H1 (cell line): Measurements from ENCODE around the gene PFKFB1. TPM values are rescaled to one million over a fixed set of nuclear protein-coding genes. Genes with fewer than 3 reads are reported as not detected.

ENCODE experiments used
- CTCF ChIA-PET: fragments of 300-600 bp; sonication (Branson Sonifier 250); formaldehyde crosslinking; loops from one replicate; lab custom pipeline; 2021; ENCODE audit not compliant: partially characterized antibody; lab: Charles Lee
- POLR2A ChIA-PET: fragments of 300-600 bp; sonication (Branson Sonifier 250); formaldehyde crosslinking; loops from one replicate; lab custom pipeline; 2021; ENCODE audit warnings: inconsistent platforms; ENCODE audit not compliant: partially characterized antibody; lab: Charles Lee
- DNase-seq, 2 experiments: peaks; one replicate each; pipeline versions ENCODE4 v3.0.0 to v3.0.0-alpha.2; 2010 to 2022; ENCODE audit warnings: low spot score in 2 of 2, low read depth in 1 of 2, mixed read lengths in 1 of 2
- FAIRE-seq: peaks from 2 replicates; lab custom pipeline; 2011; peaks lifted over from hg19 to GRCh38; lab: Jason Lieb, UNC
- H2AFZ ChIP-seq: 2 replicates; pipeline ENCODE4 v1.8.1; 2012; ENCODE audit warnings: low read length, inconsistent platforms
- H2AK5ac ChIP-seq: 2 replicates; pipeline ENCODE4 v1.6.1; 2013; ENCODE audit warnings: low read depth, low read length
- H2BK120ac ChIP-seq: replicated peaks from 2 replicates; pipeline ENCODE3; 2013; ENCODE audit warnings: low read depth, low read length, inconsistent platforms
- H2BK12ac ChIP-seq: 2 replicates; pipeline ENCODE4 v1.6.1; 2013; ENCODE audit warnings: low read depth, low read length
- H2BK15ac ChIP-seq: 2 replicates; pipeline ENCODE4 v1.6.1; 2013; ENCODE audit warnings: low read length
- H2BK20ac ChIP-seq: 2 replicates; pipeline ENCODE4 v1.6.1; 2013; ENCODE audit warnings: low read length
- H2BK5ac ChIP-seq: 2 replicates; pipeline ENCODE4 v1.6.1; 2013; ENCODE audit warnings: low read depth, low read length
- H3K14ac ChIP-seq: 2 replicates; pipeline ENCODE4 v1.6.1; 2013; ENCODE audit warnings: inconsistent platforms; ENCODE audit not compliant: insufficient read length
- H3K18ac ChIP-seq: 2 replicates; pipeline ENCODE4 v1.6.1; 2013; ENCODE audit warnings: low read length; ENCODE audit errors: extremely low read depth
- H3K23ac ChIP-seq: 2 replicates; pipeline ENCODE4 v1.6.1; 2013; ENCODE audit warnings: inconsistent platforms; ENCODE audit not compliant: insufficient read length
- H3K23me2 ChIP-seq: 2 replicates; pipeline ENCODE4 v1.6.1; 2013; ENCODE audit warnings: low read depth, low read length
- H3K27ac ChIP-seq: 2 replicates; pipeline ENCODE4 v1.6.1; 2011; ENCODE audit warnings: low read depth, low read length, inconsistent platforms
- H3K27me3 ChIP-seq, 4 experiments: replicated peaks in 1 of 4; 1 replicate in 1 of 4; 2 replicates in 3 of 4; pipeline versions ENCODE4 v1.6.1 to v1.8.1; 2011 to 2013; ENCODE audit warnings: low read length in 3 of 4, mild to moderate bottlenecking in 3 of 4, inconsistent platforms in 2 of 4, mixed read lengths in 2 of 4, moderate library complexity in 1 of 4; ENCODE audit not compliant: control insufficient read depth in 3 of 4, insufficient read depth in 3 of 4; ENCODE audit errors: extremely low read depth in 1 of 4
- H3K36me3 ChIP-seq, 4 experiments: 2 replicates each; pipeline versions ENCODE4 v1.6.1 to v1.8.1; 2011 to 2013; ENCODE audit warnings: mild to moderate bottlenecking in 4 of 4, low read length in 3 of 4, moderate library complexity in 2 of 4, control low read depth in 1 of 4, inconsistent platforms in 1 of 4; ENCODE audit not compliant: insufficient read depth in 4 of 4, control insufficient read depth in 2 of 4
- H3K4ac ChIP-seq: replicated peaks from 2 replicates; pipeline ENCODE3; 2013; ENCODE audit warnings: low read length, low read depth, mixed read lengths, inconsistent platforms; ENCODE audit not compliant: insufficient read length
- H3K4me1 ChIP-seq, 4 experiments: replicated peaks in 1 of 4; 1 replicate in 1 of 4; 2 replicates in 3 of 4; pipeline versions ENCODE4 v1.6.1 to v1.8.1; 2011 to 2013; ENCODE audit warnings: low read length in 3 of 4, inconsistent platforms in 2 of 4, mixed read lengths in 1 of 4; ENCODE audit not compliant: insufficient read depth in 4 of 4, control insufficient read depth in 3 of 4
- H3K4me2 ChIP-seq, 2 experiments: 2 replicates each; pipeline versions ENCODE4 v1.6.1 to v1.8.1; 2011 to 2013; ENCODE audit warnings: low read depth in 2 of 2, low read length in 2 of 2, control low read depth in 1 of 2, inconsistent platforms in 1 of 2, mild to moderate bottlenecking in 1 of 2; ENCODE audit not compliant: insufficient read depth in 1 of 2
- H3K4me3 ChIP-seq, 4 experiments: fragments of 200-600, 300-600 bp in 1 of 4; sonication (generic), shearing (Covaris generic), sonication (Bioruptor Twin) in 1 of 4; 2 replicates each; pipeline versions ENCODE4 v1.5.1 to v1.8.1; 2011 to 2016; ENCODE audit warnings: low read length in 4 of 4, low read depth in 3 of 4, control low read depth in 2 of 4, inconsistent platforms in 2 of 4, mild to moderate bottlenecking in 2 of 4, mixed read lengths in 1 of 4, moderate library complexity in 1 of 4; ENCODE audit not compliant: insufficient read depth in 2 of 4; ENCODE audit errors: extremely low read depth in 1 of 4
- H3K56ac ChIP-seq: replicated peaks from 2 replicates; pipeline ENCODE3; 2013; ENCODE audit warnings: low read depth, mild to moderate bottlenecking, mixed read lengths, low read length, inconsistent platforms; ENCODE audit not compliant: insufficient read length
- H3K79me1 ChIP-seq: 2 replicates; pipeline ENCODE4 v1.6.1; 2013; ENCODE audit warnings: low read depth, low read length, control low read depth
- H3K79me2 ChIP-seq, 2 experiments: 2 replicates each; pipeline versions ENCODE4 v1.6.1 to v1.8.1; 2012 to 2013; ENCODE audit warnings: low read length in 2 of 2, mild to moderate bottlenecking in 2 of 2, inconsistent platforms in 1 of 2; ENCODE audit not compliant: insufficient read depth in 2 of 2, control insufficient read depth in 1 of 2
- H3K9ac ChIP-seq, 4 experiments: replicated peaks in 1 of 4; 1 replicate in 1 of 4; 2 replicates in 3 of 4; pipeline versions ENCODE4 v1.6.1 to v1.8.1; 2011 to 2013; ENCODE audit warnings: low read depth in 3 of 4, low read length in 3 of 4, control low read depth in 2 of 4, mild to moderate bottlenecking in 2 of 4, moderate library complexity in 2 of 4, inconsistent platforms in 1 of 4; ENCODE audit errors: extremely low read depth in 1 of 4
- H3K9me3 ChIP-seq, 2 experiments: 2 replicates each; pipeline versions ENCODE4 v1.6.1 to v1.8.1; 2012 to 2013; ENCODE audit warnings: mild to moderate bottlenecking in 2 of 2, moderate library complexity in 2 of 2, control low read depth in 1 of 2, inconsistent platforms in 1 of 2, low read depth in 1 of 2, low read length in 1 of 2, mixed read lengths in 1 of 2; ENCODE audit not compliant: insufficient read depth in 2 of 2
- H4K20me1 ChIP-seq, 2 experiments: replicated peaks in 1 of 2; 2 replicates each; pipeline versions ENCODE3 to v1.8.1; 2011 to 2013; ENCODE audit warnings: inconsistent platforms in 2 of 2, low read length in 2 of 2, mild to moderate bottlenecking in 1 of 2; ENCODE audit not compliant: insufficient read depth in 2 of 2, control insufficient read depth in 1 of 2
- H4K5ac ChIP-seq: 2 replicates; pipeline ENCODE4 v1.6.1; 2013; ENCODE audit warnings: low read length, low read depth, mixed read lengths, inconsistent platforms; ENCODE audit not compliant: insufficient read length
- H4K8ac ChIP-seq: 2 replicates; pipeline ENCODE4 v1.8.0; 2013; ENCODE audit warnings: mild to moderate bottlenecking, moderate library complexity, low read length, inconsistent platforms; ENCODE audit not compliant: insufficient read depth; ENCODE audit errors: extremely low read depth
- H4K91ac ChIP-seq: replicated peaks from 2 replicates; pipeline ENCODE3; 2013; ENCODE audit warnings: low read length, mixed read lengths, inconsistent platforms; ENCODE audit not compliant: insufficient read length
- CTBP2 ChIP-seq: IDR thresholded peaks from 2 replicates; pipeline ENCODE4 v1.7.0; 2011; ENCODE audit warnings: borderline replicate concordance, mild to moderate bottlenecking, moderate library complexity, mixed read lengths, low read length; ENCODE audit not compliant: insufficient read depth, insufficient read length
- E2F6 ChIP-seq: IDR thresholded peaks from 2 replicates; pipeline ENCODE4 v1.6.1; 2012; ENCODE audit warnings: inconsistent platforms
- JUND ChIP-seq: IDR thresholded peaks from 2 replicates; pipeline ENCODE4 v1.6.1; 2011; ENCODE audit warnings: mild to moderate bottlenecking, improper control_type of control experiment, low read length
- KDM4A ChIP-seq: IDR thresholded peaks from one replicate; pipeline ENCODE4 v1.7.1; 2012; ENCODE audit warnings: low read depth, mild to moderate bottlenecking, moderate library complexity, low read length, inconsistent platforms; ENCODE audit not compliant: severe bottlenecking
- KDM5A ChIP-seq: fragments of 200-600 bp; IDR thresholded peaks from 2 replicates; pipeline ENCODE4 v1.7.1; 2012; ENCODE audit warnings: mild to moderate bottlenecking, low read length, inconsistent platforms, mixed read lengths
- POLR2AphosphoS5 ChIP-seq: IDR thresholded peaks from 2 replicates; pipeline ENCODE4 v1.6.1; 2011; ENCODE audit warnings: low read depth, low read length
- POU5F1 ChIP-seq: IDR thresholded peaks from 2 replicates; pipeline ENCODE4 v1.6.1; 2011; ENCODE audit warnings: low read depth, mild to moderate bottlenecking, low read length, moderate library complexity
- RXRA ChIP-seq: IDR thresholded peaks from 2 replicates; pipeline ENCODE4 v1.6.1; 2011; ENCODE audit warnings: low read depth, mild to moderate bottlenecking, low read length, moderate library complexity; ENCODE audit not compliant: insufficient read depth
- SP1 ChIP-seq: IDR thresholded peaks from 2 replicates; pipeline ENCODE4 v1.6.1; 2011; ENCODE audit warnings: low read depth, low read length
- SUZ12 ChIP-seq: fragments of 200-600 bp; sonication (generic); IDR thresholded peaks from 2 replicates; pipeline ENCODE4 v1.6.1; 2012; ENCODE audit warnings: mild to moderate bottlenecking, inconsistent platforms, low read length, moderate library complexity, mixed read lengths
- TEAD4 ChIP-seq: IDR thresholded peaks from 2 replicates; pipeline ENCODE4 v1.6.1; 2012; ENCODE audit warnings: low read depth, low read length, inconsistent platforms, mixed read lengths
- WGBS, 2 experiments: shearing (Covaris generic) in 1 of 2; methylation state at CpG; one replicate each; pipeline versions ENCODE4 v1.1.6 to v1.1.7; 2013 to 2015; ENCODE audit warnings: low lambda C conversion rate in 2 of 2, mixed read lengths in 2 of 2, inconsistent platforms in 1 of 2, low coverage in 1 of 2, missing lambda C conversion rate in 1 of 2; ENCODE audit not compliant: insufficient replicate concordance in 2 of 2, insufficient coverage in 1 of 2, insufficient read length in 1 of 2; ENCODE audit errors: extremely low coverage in 1 of 2, missing lambda C conversion rate in 1 of 2; 5-methylcytosine and 5-hydroxymethylcytosine counted together
- polyA plus RNA-seq, 7 experiments: library from polyadenylated mRNA; depleted of rRNA in 3 of 7; stranded (reverse) in 5 of 7; unstranded in 2 of 7; fragments of >200 nt in 5 of 7; fragments of 200-250 nt in 2 of 7; gene quantifications; 1 replicate in 5 of 7; 2 replicates in 1 of 7; 4 replicates in 1 of 7; pipeline versions ENCODE4 v1.2.1 to v1.2.3, GENCODE V29; 2011 to 2013; ENCODE audit warnings: missing spikeins in 2 of 7, mixed read lengths in 2 of 7
- total RNA-seq: library from RNA; stranded (reverse); fragmentation: NEBNext Ultra II Directional; extraction: Animal tissue kit (Norgen Biotek cat#: 25700); gene quantifications from 2 replicates; pipeline ENCODE4 v1.2.1, GENCODE V29; 2021
- TF ChIP-seq, protein P1 (sequence below): IDR thresholded peaks from 2 replicates; pipeline ENCODE4 v1.6.1; 2012; ENCODE audit warnings: inconsistent platforms

The PFKFB1 gene
- total and polyA plus RNA-seq, 2 of the 8 experiments (the other 6 are each of a cell fraction or from before 2014, with no cell fraction given): 0.26 to 0.30 TPM

DNA sequence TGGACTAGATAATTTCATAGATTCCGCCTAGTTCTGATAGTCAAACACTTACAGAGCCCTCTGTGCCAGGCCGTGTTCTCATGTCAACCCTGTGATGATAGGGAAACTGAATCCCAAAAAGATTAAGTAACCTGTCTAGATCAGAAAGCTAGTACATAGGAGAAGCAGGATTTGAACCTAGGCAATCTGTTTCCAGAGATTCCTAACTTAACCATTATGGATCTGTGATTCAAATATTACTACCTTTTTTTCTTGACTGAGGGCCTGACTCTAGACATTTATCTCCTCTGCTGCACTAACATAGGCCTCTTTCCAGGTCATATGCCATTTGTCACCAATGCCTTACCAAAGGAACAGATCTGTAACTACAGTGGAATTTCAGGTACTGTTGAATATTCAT, 35.3 kb upstream of the PFKFB1 start:
- Histone ChIP-seq H3K18ac (no peak overlapping the region), H2AK5ac (no peak overlapping the region), H3K23ac (no peak overlapping the region), H4K91ac (no peak overlapping the region), H3K79me2 (no peaks in the 10 kb centered on the region), H3K23me2 (no peaks in the 10 kb centered on the region), H2BK12ac (no peak overlapping the region), H3K79me1 (no peaks in the 10 kb centered on the region), H4K8ac (no peak overlapping the region), H4K20me1 (no peaks in the 10 kb centered on the region), H3K14ac (no peak overlapping the region), H3K9ac (no peak overlapping the region), H3K9me3 (no peaks in the 10 kb centered on the region), H3K4me3 (no peak overlapping the region), H3K4ac (no peak overlapping the region), H3K4me2 (no peak overlapping the region), H3K27ac (no peak overlapping the region), H3K36me3 (no peaks in the 10 kb centered on the region), H2AFZ (no peak overlapping the region), H4K5ac (no peak overlapping the region), H3K4me1 (peaks cover 0 to 3% (median 0%) of the 10 kb centered on the region in 4 experiments; a peak in 1 of 7 replicates), H3K27me3 (no peaks in the 10 kb centered on the region), H2BK5ac (no peak overlapping the region), H2BK120ac (no peak overlapping the region), H3K56ac (no peak overlapping the region), H2BK15ac (no peak overlapping the region), H2BK20ac (no peak overlapping the region)
- DNase-seq: no peak
- WGBS, 2 experiments: 85% methylated on average over 2 of the region's 2 CpGs; no CpG with 5 or more reads in 1 of the 2 experiments
- ChIA-PET CTCF (no interaction called here), POLR2A (interaction anchor here (1.0 kb wide), 1 partner anchor 219 kb away, joined by 3 read pairs; no protein-coding TSS in a partner anchor)
- no peak for FAIRE-seq
- no peak for TF ChIP-seq POLR2AphosphoS5
- no peak for TF ChIP-seq E2F6
- no peak for TF ChIP-seq TEAD4
- no peak for TF ChIP-seq SUZ12
- TF ChIP-seq JUND: no peak
- no peak for TF ChIP-seq RXRA
- TF ChIP-seq, protein P1, sequence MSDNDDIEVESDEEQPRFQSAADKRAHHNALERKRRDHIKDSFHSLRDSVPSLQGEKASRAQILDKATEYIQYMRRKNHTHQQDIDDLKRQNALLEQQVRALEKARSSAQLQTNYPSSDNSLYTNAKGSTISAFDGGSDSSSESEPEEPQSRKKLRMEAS: no peak
- TF ChIP-seq KDM4A: no peak
- TF ChIP-seq POU5F1: no peak
- no peak for TF ChIP-seq SP1
- no peak for TF ChIP-seq CTBP2
- no peak for TF ChIP-seq KDM5A
